HCT116 (cell line): ENCODE data around the gene FOXB1. TPM values are rescaled to one million over a fixed set of nuclear protein-coding genes. Genes with fewer than 3 reads are reported as not detected.

Experiments
- ATAC-seq: fragments of 200-7000 bp; cut with Tn5 transposase; 2 replicates; pipeline ENCODE4 v1.9.1; 2020; ENCODE audit warnings: mild to moderate bottlenecking, moderate library complexity
- BruUV-seq: library from RNA; stranded (reverse); fragments of 400-500 nt; replicated peaks from 2 replicates; lab custom pipeline; 2021; lab: Mats Ljungman, UMichigan
- CTCF ChIA-PET: fragments of 300-600 bp; sonication (Branson Sonifier 250); formaldehyde crosslinking; loops from one replicate; lab custom pipeline; 2021; ENCODE audit warnings: antibody characterized with exemption; lab: Charles Lee
- POLR2A ChIA-PET: fragments of 300-600, 350-600 bp; sonication (Branson Sonifier 250); formaldehyde crosslinking; loops from one replicate; lab custom pipeline; 2021; ENCODE audit warnings: antibody characterized with exemption; lab: Charles Lee
- RAD21 ChIA-PET, 2 experiments: fragments of 300-600 bp; sonication (Branson Sonifier 250); formaldehyde crosslinking; loops; one replicate each; lab custom pipeline; 2023; ENCODE audit warnings: low total read pairs in 2 of 2; ENCODE audit not compliant: uncharacterized antibody in 2 of 2, unreplicated experiment in 2 of 2, low non-redundant PET in 1 of 2; lab: Charles Lee
- DNase-seq: peaks from one replicate; pipeline ENCODE4 v3.0.0-alpha.2; 2010; ENCODE audit warnings: low read depth, low spot score
- H2AFZ ChIP-seq: fragments of 200-600 bp; shearing (Covaris generic), sonication (generic); 2 replicates; pipeline ENCODE4 v1.6.1; 2017; ENCODE audit warnings: low read depth, mixed run types, mixed read lengths, antibody characterized with exemption, low read length; ENCODE audit not compliant: poor library complexity, severe bottlenecking
- H3K27ac ChIP-seq: 2 replicates; pipeline ENCODE4 v1.5.1; 2012; ENCODE audit warnings: low read depth, low read length
- H3K27me3 ChIP-seq: fragments of 200-600 bp; sonication (generic); 2 replicates; pipeline ENCODE4 v1.6.1; 2016; ENCODE audit warnings: mixed run types, low read length, mixed read lengths; ENCODE audit not compliant: insufficient read depth
- H3K36me3 ChIP-seq, 2 experiments: fragments of 200-500 bp in 1 of 2; fragments of 200-600 bp in 1 of 2; sonication (Bioruptor generic) in 1 of 2; sonication (generic) in 1 of 2; 2 replicates each; pipeline versions ENCODE4 v1.5.1 to v1.6.1; 2014 to 2016; ENCODE audit warnings: low read length in 2 of 2, inconsistent platforms in 1 of 2, mixed read lengths in 1 of 2, mixed run types in 1 of 2; ENCODE audit not compliant: insufficient read depth in 2 of 2, control insufficient read depth in 1 of 2
- H3K4me1 ChIP-seq, 2 experiments: fragments of 200-600 bp in 1 of 2; sonication (generic) in 1 of 2; 2 replicates each; pipeline versions ENCODE4 v1.5.1 to v1.6.1; 2012 to 2017; ENCODE audit warnings: low read length in 2 of 2, inconsistent platforms in 1 of 2, mild to moderate bottlenecking in 1 of 2, mixed read lengths in 1 of 2, mixed run types in 1 of 2, moderate library complexity in 1 of 2; ENCODE audit not compliant: insufficient read depth in 2 of 2, control insufficient read depth in 1 of 2
- H3K4me2 ChIP-seq: fragments of 200-600 bp; sonication (generic); 2 replicates; pipeline ENCODE4 v1.6.1; 2017; ENCODE audit warnings: mixed run types, low read length, mixed read lengths
- H3K4me3 ChIP-seq, 2 experiments: fragments of 200-600 bp in 1 of 2; sonication (generic) in 1 of 2; replicated peaks in 1 of 2; 2 replicates each; pipeline ENCODE4 v1.5.1; 2011 to 2016; ENCODE audit warnings: low read length in 2 of 2, control low read depth in 1 of 2, low read depth in 1 of 2, mild to moderate bottlenecking in 1 of 2, mixed read lengths in 1 of 2, mixed run types in 1 of 2
- H3K79me2 ChIP-seq: fragments of 200-600 bp; sonication (generic); 2 replicates; pipeline ENCODE4 v1.6.1; 2017; ENCODE audit warnings: mild to moderate bottlenecking, mixed run types, low read length, moderate library complexity, mixed read lengths; ENCODE audit not compliant: insufficient read depth
- H3K9ac ChIP-seq: fragments of 200-600 bp; sonication (generic); 2 replicates; pipeline ENCODE4 v1.6.1; 2016; ENCODE audit warnings: low read length, mixed read lengths
- H3K9me2 ChIP-seq: fragments of 200-600 bp; sonication (generic), shearing (Covaris generic); 2 replicates; pipeline ENCODE4 v1.6.1; 2017; ENCODE audit warnings: mixed run types, mild to moderate bottlenecking, moderate library complexity; ENCODE audit not compliant: insufficient read depth
- H3K9me3 ChIP-seq, 2 experiments: fragments of 200-500 bp in 1 of 2; fragments of 200-600 bp in 1 of 2; sonication (Bioruptor generic) in 1 of 2; sonication (generic) in 1 of 2; 2 replicates each; pipeline ENCODE4 v1.6.1; 2014 to 2017; ENCODE audit warnings: low read length in 2 of 2, mixed read lengths in 2 of 2, inconsistent platforms in 1 of 2, low read depth in 1 of 2, mild to moderate bottlenecking in 1 of 2, mixed run types in 1 of 2, moderate library complexity in 1 of 2; ENCODE audit not compliant: control insufficient read depth in 1 of 2, insufficient read depth in 1 of 2
- H4K20me1 ChIP-seq: fragments of 200-600 bp; sonication (generic), shearing (Covaris generic); 2 replicates; pipeline ENCODE4 v1.6.1; 2017; ENCODE audit warnings: mixed run types, mild to moderate bottlenecking, moderate library complexity; ENCODE audit not compliant: insufficient read depth
- CBX3 ChIP-seq: IDR thresholded peaks from 2 replicates; pipeline ENCODE4 v1.6.1; 2012; ENCODE audit warnings: low read depth
- CEBPB ChIP-seq: IDR thresholded peaks from 2 replicates; pipeline ENCODE4 v1.6.1; 2012; ENCODE audit warnings: low read depth
- EGR1 ChIP-seq: IDR thresholded peaks from 2 replicates; pipeline ENCODE4 v1.6.1; 2012; ENCODE audit warnings: low read depth
- ELF1 ChIP-seq: IDR thresholded peaks from 2 replicates; pipeline ENCODE4 v1.6.1; 2012; ENCODE audit warnings: low read depth, borderline replicate concordance
- EZH2 ChIP-seq: fragments of 200-600 bp; sonication (generic); IDR thresholded peaks from 2 replicates; pipeline ENCODE4 v1.6.1; 2017; ENCODE audit warnings: antibody characterized with exemption, mixed run types
- EZH2phosphoT487 ChIP-seq: fragments of 200-600 bp; IDR thresholded peaks from 2 replicates; pipeline ENCODE4 v1.6.1; 2018; ENCODE audit warnings: antibody characterized with exemption, borderline replicate concordance
- FOSL1 ChIP-seq: IDR thresholded peaks from 2 replicates; pipeline ENCODE4 v1.6.1; 2012; ENCODE audit warnings: low read depth
- JUND ChIP-seq: IDR thresholded peaks from 2 replicates; pipeline ENCODE4 v1.6.1; 2012
- MAX ChIP-seq: IDR thresholded peaks from 2 replicates; pipeline ENCODE4 v1.6.1; 2012
- RAD21 ChIP-seq: IDR thresholded peaks from 2 replicates; pipeline ENCODE4 v1.6.1; 2012; ENCODE audit warnings: low read depth, mild to moderate bottlenecking
- SIN3A ChIP-seq: IDR thresholded peaks from 2 replicates; pipeline ENCODE4 v1.6.1; 2012; ENCODE audit warnings: low read depth
- SP1 ChIP-seq: IDR thresholded peaks from 2 replicates; pipeline ENCODE4 v1.6.1; 2012; ENCODE audit warnings: low read depth
- SRF ChIP-seq: IDR thresholded peaks from 2 replicates; pipeline ENCODE4 v1.6.1; 2012; ENCODE audit warnings: low read depth
- YY1 ChIP-seq: IDR thresholded peaks from 2 replicates; pipeline ENCODE4 v1.6.1; 2011; ENCODE audit warnings: low read length, low read depth, moderate library complexity, mild to moderate bottlenecking; ENCODE audit not compliant: insufficient replicate concordance; ENCODE audit errors: extremely low read depth
- ZFX ChIP-seq: fragments of 450-650 bp; IDR thresholded peaks from 2 replicates; pipeline ENCODE4 v1.6.1; 2017
- intact Hi-C: fragments of 100-400 bp; cut with micrococcal nuclease; formaldehyde crosslinking; loops from 2 replicates; pipeline ENCODE4 v1.10.0; 2022
- total RNA-seq: library from RNA; stranded (reverse); gene quantifications from one replicate; pipeline ENCODE4 v1.2.1, GENCODE V29; 2021; ENCODE audit not compliant: unreplicated experiment
- TF ChIP-seq, protein P1 (sequence below): IDR thresholded peaks from 2 replicates; pipeline ENCODE4 v1.6.1; 2012

FOXB1 gene
- total RNA-seq, 1 experiment from 2014 or later: not detected

DNA sequence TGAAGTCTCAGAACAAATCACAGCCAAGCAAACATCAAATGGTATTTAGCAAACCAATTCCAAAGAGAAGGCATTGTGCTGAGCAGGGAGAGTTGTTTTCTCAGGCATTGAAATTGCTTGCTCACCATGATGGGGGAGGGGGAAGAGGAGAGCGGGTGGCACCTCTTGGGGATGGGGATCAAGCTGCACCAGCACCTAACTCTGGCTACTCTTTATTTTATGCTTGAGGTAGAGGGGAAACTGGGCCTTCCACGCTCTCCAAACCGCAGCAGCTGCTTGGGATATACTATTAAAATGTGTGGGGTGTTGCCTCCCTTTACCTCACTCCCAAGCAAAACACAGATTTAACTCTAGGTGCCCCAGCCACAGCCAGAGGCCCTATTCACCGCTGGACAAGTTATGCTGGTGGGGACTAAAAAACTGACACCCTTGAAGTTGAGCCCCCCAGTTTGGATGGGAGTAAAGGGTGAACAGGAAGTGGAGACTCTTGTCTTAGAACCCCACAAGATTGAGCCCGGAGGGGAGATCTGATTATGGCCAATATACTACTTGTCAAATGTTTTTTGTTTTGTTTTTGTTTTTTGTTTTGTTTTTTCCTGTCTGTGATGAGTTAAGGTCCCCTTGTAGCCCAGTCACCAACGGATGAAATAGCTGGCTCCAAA, 5.0 kb upstream of the FOXB1 start:
- CTCF ChIA-PET: no interaction called here
- Histone ChIP-seq H3K4me2 (no peak overlapping the region), H3K4me1 (no peaks in the 10 kb centered on the region), H3K36me3 (no peaks in the 10 kb centered on the region), H3K9ac (no peak overlapping the region), H2AFZ (no peak overlapping the region), H3K27me3 (peaks cover 30% of the 10 kb centered on the region), H4K20me1 (no peaks in the 10 kb centered on the region), H3K27ac (no peak overlapping the region), H3K4me3 (no peak overlapping the region), H3K9me3 (no peaks in the 10 kb centered on the region), H3K9me2 (no peaks in the 10 kb centered on the region), H3K79me2 (no peaks in the 10 kb centered on the region)
- no peak for ATAC-seq
- POLR2A ChIA-PET: no interaction called here
- intact Hi-C loops: no loop called here
- DNase-seq: no peak
- RAD21 ChIA-PET: no interaction called here
- BruUV-seq: no TSS peak
- TF ChIP-seq EZH2phosphoT487: no peak

DNA sequence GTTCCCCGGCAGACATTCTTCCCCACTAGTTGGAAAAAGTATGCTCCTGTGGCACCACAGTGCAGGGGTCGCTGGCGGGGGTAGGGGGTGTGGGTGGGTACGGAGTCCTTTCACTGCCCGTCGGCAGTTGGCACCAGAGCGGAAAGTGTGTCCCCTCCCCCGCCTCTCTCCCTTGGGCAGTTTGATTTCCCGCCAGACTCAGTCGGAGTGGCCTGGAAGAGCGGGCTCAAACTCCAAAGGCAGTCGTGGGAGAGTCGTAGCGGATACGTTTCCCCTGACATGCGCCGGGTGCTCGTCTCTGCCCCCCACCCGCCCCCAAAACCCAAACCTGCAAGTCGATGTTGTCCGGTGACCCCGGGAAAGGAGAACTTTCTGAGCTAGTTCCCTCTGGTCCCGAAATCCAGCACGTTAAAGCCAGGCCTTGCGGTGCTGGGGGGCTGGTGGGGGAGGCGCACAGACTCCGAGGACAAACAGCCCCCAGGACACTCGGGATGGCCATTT, 4.4 kb upstream of the FOXB1 start:
- H3K9me3 ChIP-seq: no peaks in the 10 kb centered on the region
- ChIA-PET RAD21 (no interaction called here), POLR2A (no interaction called here), CTCF (no interaction called here)
- no peak overlapping the region for H3K27ac ChIP-seq
- H2AFZ ChIP-seq: no peak overlapping the region
- no peaks in the 10 kb centered on the region for H3K36me3 ChIP-seq
- no peak overlapping the region for H3K4me3 ChIP-seq
- H4K20me1 ChIP-seq: no peaks in the 10 kb centered on the region
- DNase-seq: no peak
- peaks cover 30% of the 10 kb centered on the region for H3K27me3 ChIP-seq
- no peaks in the 10 kb centered on the region for H3K4me1 ChIP-seq
- no peak for TF ChIP-seq RAD21
- no peak for TF ChIP-seq MAX
- TF ChIP-seq, protein P1, sequence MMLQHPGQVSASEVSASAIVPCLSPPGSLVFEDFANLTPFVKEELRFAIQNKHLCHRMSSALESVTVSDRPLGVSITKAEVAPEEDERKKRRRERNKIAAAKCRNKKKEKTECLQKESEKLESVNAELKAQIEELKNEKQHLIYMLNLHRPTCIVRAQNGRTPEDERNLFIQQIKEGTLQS: no peak
- TF ChIP-seq JUND: no peak
- no peak for TF ChIP-seq CEBPB
- TF ChIP-seq CBX3: no peak
- TF ChIP-seq SIN3A: no peak
- TF ChIP-seq YY1: no peak
- no peak for TF ChIP-seq EZH2
- no peak for TF ChIP-seq FOSL1
- TF ChIP-seq SRF: no peak
- TF ChIP-seq EGR1: no peak
- no peak for TF ChIP-seq ELF1
- TF ChIP-seq SP1: no peak
- TF ChIP-seq ZFX: no peak
- TF ChIP-seq, all 23 proteins: peak for 0
- H3K79me2 ChIP-seq: no peaks in the 10 kb centered on the region
- intact Hi-C loops: no loop called here
- no peak for ATAC-seq
- no TSS peak for BruUV-seq
- no peak overlapping the region for H3K4me2 ChIP-seq
- H3K9ac ChIP-seq: no peak overlapping the region
- H3K9me2 ChIP-seq: no peaks in the 10 kb centered on the region
